HG02840 (cell line): ENCODE measurements around the gene USF2.

ENCODE experiments used
- ATAC-seq: cut with Tn5 transposase; IDR thresholded peaks from one replicate; pipeline ENCODE4 v1.9.1; 2021; ENCODE audit warnings: mild to moderate bottlenecking, moderate library complexity, moderate number of reproducible peaks; ENCODE audit not compliant: unreplicated experiment, low FRiP score

The USF2 gene

GRCh38 chr19:35297922-35298321 is 29.2 kb downstream of the USF2 start:
- no peak for ATAC-seq

GRCh38 chr19:35298561-35298972 is 29.8 kb downstream of the USF2 start:
- ATAC-seq = no peak

GRCh38 chr19:35299523-35300338 is 31.0 kb downstream of the USF2 start:
- no peak for ATAC-seq

GRCh38 chr19:35300339-35300649 is 31.5 kb downstream of the USF2 start:
- no peak for ATAC-seq

GRCh38 chr19:35301961-35302360 is 33.2 kb downstream of the USF2 start:
- ATAC-seq = no peak

GRCh38 chr19:35302446-35302845 is 33.7 kb downstream of the USF2 start:
- no peak for ATAC-seq

- ATAC-seq = no peak
These were observed 34.7 kb downstream of the USF2 start for GRCh38 chr19:35303357-35303915.

GRCh38 chr19:35304036-35304435 is 35.3 kb downstream of the USF2 start:
- ATAC-seq = no peak

GRCh38 chr19:35305181-35305580 is 36.4 kb downstream of the USF2 start:
- ATAC-seq = no peak

GRCh38 chr19:35306473-35307246 is 37.9 kb downstream of the USF2 start:
- ATAC-seq = no peak

- ATAC-seq = no peak
These were observed 39.2 kb downstream of the USF2 start for GRCh38 chr19:35307931-35308330.

- ATAC-seq = no peak
These were observed 40.1 kb downstream of the USF2 start for GRCh38 chr19:35308910-35309309.

- ATAC-seq = no peak
These were observed 40.9 kb downstream of the USF2 start for GRCh38 chr19:35309481-35310279.

GRCh38 chr19:35310331-35310730 is 41.6 kb downstream of the USF2 start:
- no peak for ATAC-seq

GRCh38 chr19:35310811-35311465 is 42.2 kb downstream of the USF2 start:
- ATAC-seq = no peak

- ATAC-seq = no peak
These were observed 43.3 kb downstream of the USF2 start for GRCh38 chr19:35311901-35312665.

- ATAC-seq = no peak
These were observed 44.8 kb downstream of the USF2 start for GRCh38 chr19:35313587-35313986.

- no peak for ATAC-seq
These were observed 45.3 kb downstream of the USF2 start for GRCh38 chr19:35314031-35314430.

- ATAC-seq = no peak
These were observed 46.2 kb downstream of the USF2 start for GRCh38 chr19:35314858-35315470.
